Chondrocyte (in vitro differentiated cells): ENCODE measurements around the gene NRM. TPM values are rescaled to one million over a fixed set of nuclear protein-coding genes. Genes with fewer than 3 reads are reported as not detected.
A peak's percentile ranks its signal among the peaks of the same experiment; 100 is the strongest.

ENCODE experiments used
- DNase-seq: peaks from one replicate; pipeline ENCODE4 v3.0.0; 2021; ENCODE audit warnings: mixed read lengths, low spot score
- H3K27ac Mint-ChIP-seq: one replicate; pipeline ENCODE4 v1.8.0; 2021; ENCODE audit warnings: mild to moderate bottlenecking, moderate library complexity, mixed read lengths; ENCODE audit not compliant: unreplicated experiment
- H3K27me3 Mint-ChIP-seq: 2 replicates; pipeline ENCODE4 v1.8.0; 2021; ENCODE audit warnings: low read depth, mixed read lengths
- H3K36me3 Mint-ChIP-seq: 2 replicates; pipeline ENCODE4 v1.8.0; 2021; ENCODE audit warnings: low read depth, mixed read lengths
- H3K4me1 Mint-ChIP-seq: 2 replicates; pipeline ENCODE4 v1.8.0; 2021; ENCODE audit warnings: low read depth, mild to moderate bottlenecking, mixed read lengths
- H3K4me3 Mint-ChIP-seq: one replicate; pipeline ENCODE4 v1.8.0; 2021; ENCODE audit warnings: mild to moderate bottlenecking, moderate library complexity, mixed read lengths; ENCODE audit not compliant: unreplicated experiment
- H3K9me3 Mint-ChIP-seq: 2 replicates; pipeline ENCODE4 v1.8.0; 2021; ENCODE audit warnings: low read depth, mixed read lengths
- CTCF ChIP-seq: fragments of 200-600 bp; sonication (generic); IDR thresholded peaks from 2 replicates; pipeline ENCODE4 v1.5.0; 2021; ENCODE audit warnings: antibody characterized with exemption, mild to moderate bottlenecking, moderate library complexity
- total RNA-seq: library from RNA; stranded (reverse); gene quantifications from 3 replicates; pipeline ENCODE4 v1.2.1, GENCODE V29; 2021

Gene NRM
- total RNA-seq, 1 donor from 2014 or later: 20.0 TPM

- peaks cover 31% of the 10 kb centered on the region for H3K36me3 Mint-ChIP-seq
- peak overlapping the region; percentile 97 for H3K27ac Mint-ChIP-seq
- DNase-seq: no peak
- H3K4me3 Mint-ChIP-seq: peak overlapping the region; percentile 99
- peaks cover 66% of the 10 kb centered on the region for H3K4me1 Mint-ChIP-seq
- peak; percentile 51 for TF ChIP-seq CTCF
- H3K9me3 Mint-ChIP-seq: no peaks in the 10 kb centered on the region
- H3K27me3 Mint-ChIP-seq: no peaks in the 10 kb centered on the region
These were observed 5.4 kb downstream of the NRM start for GRCh38 chr6:30685157-30686008.

GRCh38 chr6:30684386-30685156 lies 6.2 kb downstream of the NRM start:
- Mint-ChIP-seq H3K27ac (peak overlapping the region; percentile 97), H3K9me3 (no peaks in the 10 kb centered on the region), H3K4me3 (peak overlapping the region; percentile 99), H3K27me3 (no peaks in the 10 kb centered on the region), H3K4me1 (peaks cover 66% of the 10 kb centered on the region), H3K36me3 (peaks cover 31% of the 10 kb centered on the region)
- no peak for TF ChIP-seq CTCF
- no peak for DNase-seq

GRCh38 chr6:30683980-30684338 lies 6.8 kb downstream of the NRM start:
- Mint-ChIP-seq H3K4me1 (peaks cover 66% of the 10 kb centered on the region), H3K27me3 (no peaks in the 10 kb centered on the region), H3K9me3 (no peaks in the 10 kb centered on the region), H3K36me3 (peaks cover 32% of the 10 kb centered on the region), H3K4me3 (peak overlapping the region; percentile 99), H3K27ac (peak overlapping the region; percentile 97)
- TF ChIP-seq CTCF: no peak
- no peak for DNase-seq

GRCh38 chr6:30683183-30683979 lies 7.4 kb downstream of the NRM start:
- no peak for DNase-seq
- Mint-ChIP-seq H3K36me3 (peaks cover 35% of the 10 kb centered on the region), H3K9me3 (no peaks in the 10 kb centered on the region), H3K27me3 (no peaks in the 10 kb centered on the region), H3K4me3 (peak overlapping the region; percentile 99), H3K27ac (peak overlapping the region; percentile 97), H3K4me1 (peaks cover 66% of the 10 kb centered on the region)
- TF ChIP-seq CTCF: no peak
